HG03095 (cell line): ENCODE measurements around the gene SPSB1.

Source experiments
- ATAC-seq: cut with Tn5 transposase; IDR thresholded peaks from one replicate; pipeline ENCODE4 v1.9.1; 2021; ENCODE audit warnings: moderate library complexity; ENCODE audit not compliant: unreplicated experiment

SPSB1 gene

GRCh38 chr1:9340864-9341263, 48.2 kb downstream of the SPSB1 start:
- no peak for ATAC-seq

GRCh38 chr1:9341301-9341845, 48.7 kb downstream of the SPSB1 start:
- no peak for ATAC-seq

- ATAC-seq: no peak
Observed at GRCh38 chr1:9343269-9343668, 50.6 kb downstream of the SPSB1 start.

- ATAC-seq: no peak
Observed at GRCh38 chr1:9344426-9345200, 51.9 kb downstream of the SPSB1 start.

- ATAC-seq: no peak
Observed at GRCh38 chr1:9345471-9345870, 52.8 kb downstream of the SPSB1 start.

GRCh38 chr1:9345922-9346321, 53.2 kb downstream of the SPSB1 start:
- no peak for ATAC-seq

GRCh38 chr1:9346566-9346965, 53.9 kb downstream of the SPSB1 start:
- no peak for ATAC-seq

- ATAC-seq: no peak
Observed at GRCh38 chr1:9347095-9347850, 54.6 kb downstream of the SPSB1 start.

- no peak for ATAC-seq
Observed at GRCh38 chr1:9349331-9349851, 56.7 kb downstream of the SPSB1 start.

- ATAC-seq: no peak
Observed at GRCh38 chr1:9350013-9350908, 57.6 kb downstream of the SPSB1 start.

GRCh38 chr1:9350960-9351359, 58.3 kb downstream of the SPSB1 start:
- no peak for ATAC-seq

GRCh38 chr1:9351654-9352271, 59.1 kb downstream of the SPSB1 start:
- no peak for ATAC-seq

- no peak for ATAC-seq
Observed at GRCh38 chr1:9352377-9353134, 59.9 kb downstream of the SPSB1 start.

GRCh38 chr1:9355503-9355902, 62.8 kb downstream of the SPSB1 start:
- no peak for ATAC-seq

GRCh38 chr1:9356021-9356420, 63.3 kb downstream of the SPSB1 start:
- no peak for ATAC-seq

- no peak for ATAC-seq
Observed at GRCh38 chr1:9356829-9357466, 64.3 kb downstream of the SPSB1 start.

- ATAC-seq: no peak
Observed at GRCh38 chr1:9357958-9358357, 65.3 kb downstream of the SPSB1 start.

GRCh38 chr1:9360371-9361064, 67.8 kb downstream of the SPSB1 start:
- no peak for ATAC-seq
